ENCODE measurements around the gene HNRNPR.

GRCh38 chr1:23387494-23387893 lies 43.4 kb upstream of the HNRNPR start:
- TF ChIP-seq, protein P1, sequence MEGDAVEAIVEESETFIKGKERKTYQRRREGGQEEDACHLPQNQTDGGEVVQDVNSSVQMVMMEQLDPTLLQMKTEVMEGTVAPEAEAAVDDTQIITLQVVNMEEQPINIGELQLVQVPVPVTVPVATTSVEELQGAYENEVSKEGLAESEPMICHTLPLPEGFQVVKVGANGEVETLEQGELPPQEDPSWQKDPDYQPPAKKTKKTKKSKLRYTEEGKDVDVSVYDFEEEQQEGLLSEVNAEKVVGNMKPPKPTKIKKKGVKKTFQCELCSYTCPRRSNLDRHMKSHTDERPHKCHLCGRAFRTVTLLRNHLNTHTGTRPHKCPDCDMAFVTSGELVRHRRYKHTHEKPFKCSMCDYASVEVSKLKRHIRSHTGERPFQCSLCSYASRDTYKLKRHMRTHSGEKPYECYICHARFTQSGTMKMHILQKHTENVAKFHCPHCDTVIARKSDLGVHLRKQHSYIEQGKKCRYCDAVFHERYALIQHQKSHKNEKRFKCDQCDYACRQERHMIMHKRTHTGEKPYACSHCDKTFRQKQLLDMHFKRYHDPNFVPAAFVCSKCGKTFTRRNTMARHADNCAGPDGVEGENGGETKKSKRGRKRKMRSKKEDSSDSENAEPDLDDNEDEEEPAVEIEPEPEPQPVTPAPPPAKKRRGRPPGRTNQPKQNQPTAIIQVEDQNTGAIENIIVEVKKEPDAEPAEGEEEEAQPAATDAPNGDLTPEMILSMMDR (tag by site-specific recombination; IDR thresholded peaks at IDR 0.05) = no peak
- TF ChIP-seq REST (tag by site-specific recombination; IDR thresholded peaks at IDR 0.05) = no peak
- TF ChIP-seq SALL2 (tag by site-specific recombination; IDR thresholded peaks at IDR 0.05; ENCODE audit: borderline replicate concordance) = no peak
- no peak for TF ChIP-seq ZNF701 (tag by site-specific recombination; IDR thresholded peaks at IDR 0.05)
- TF ChIP-seq ZNF133 (tag by site-specific recombination; IDR thresholded peaks at IDR 0.05) = no peak
- TF ChIP-seq MZF1 (tag by site-specific recombination; IDR thresholded peaks at IDR 0.05; ENCODE audit: borderline replicate concordance) = no peak
- no peak for TF ChIP-seq WT1 (tag by site-specific recombination; IDR thresholded peaks at IDR 0.05)
- no peak for TF ChIP-seq ZNF571 (tag by site-specific recombination; IDR thresholded peaks at IDR 0.05)
- TF ChIP-seq GLI4 (tag by site-specific recombination; IDR thresholded peaks at IDR 0.05) = no peak
- no peak for TF ChIP-seq ZNF776 (tag by site-specific recombination; IDR thresholded peaks at IDR 0.05; ENCODE audit: borderline replicate concordance)
- TF ChIP-seq TCF7L2 (IDR thresholded peaks at IDR 0.05; ENCODE audit: borderline replicate concordance, low read depth, low read length) = no peak
- TF ChIP-seq SP2 (tag by site-specific recombination; IDR thresholded peaks at IDR 0.05) = no peak
